ENCODE results near the gene NPEPPS.
"Not testable (repeated sequence)": the region's sequence is repeated elsewhere in the genome, so short reads cannot be mapped to it uniquely, and the experiment has no call there.

Gene NPEPPS

DNA sequence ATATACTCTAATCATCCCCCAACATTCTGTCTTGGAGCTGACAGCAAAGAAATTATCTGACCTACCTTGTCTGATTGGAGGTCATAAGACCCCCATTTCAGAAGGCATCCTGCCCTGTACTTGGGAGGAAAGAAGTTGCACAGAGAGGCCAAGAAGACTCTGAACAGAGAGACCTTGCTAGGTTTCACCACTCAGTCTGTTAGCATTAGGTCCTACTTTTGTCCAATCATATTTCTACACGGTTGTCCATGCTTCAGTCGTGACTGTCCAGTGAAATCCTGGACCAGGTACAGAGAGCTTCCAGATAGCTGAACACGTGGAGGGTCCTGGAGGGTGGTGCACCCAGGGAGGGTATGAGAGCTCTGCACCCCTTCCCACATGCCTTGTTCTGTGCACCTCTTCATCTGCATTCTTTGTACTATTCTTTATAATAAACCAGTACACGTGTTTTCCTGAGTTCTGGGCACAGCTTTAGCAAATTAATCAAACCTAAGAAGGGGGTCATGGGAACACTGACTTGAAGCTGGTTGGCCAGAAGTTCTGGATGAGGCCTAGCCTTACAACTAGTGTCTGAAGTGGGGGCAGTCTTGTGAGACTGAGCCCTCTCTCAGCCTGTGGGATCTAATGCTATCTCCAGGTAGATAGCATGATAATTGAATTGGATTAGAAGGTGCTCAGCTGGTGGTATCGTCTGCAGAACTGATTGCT, 30.9 kb downstream of the NPEPPS start:
- DNase-seq (ENCODE audit: low read depth in 3 of 3): not testable (repeated sequence)

DNA sequence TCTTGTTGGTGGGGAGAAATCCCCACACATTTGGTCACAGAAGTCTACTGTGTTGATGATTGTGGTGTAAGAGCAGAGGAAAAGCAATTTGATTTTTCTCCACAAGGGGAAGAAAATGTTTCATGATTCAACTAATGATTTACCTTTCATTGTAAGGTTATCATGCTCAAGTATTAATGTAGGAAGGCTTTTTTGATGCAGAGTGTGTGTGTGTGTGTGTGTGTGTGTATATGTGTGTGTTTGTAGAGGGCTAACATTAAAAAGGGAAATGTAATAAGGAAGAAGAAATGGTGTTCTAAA, 31.4 kb downstream of the NPEPPS start:
- DNase-seq (ENCODE audit: low read depth in 3 of 3): not testable (repeated sequence)

DNA sequence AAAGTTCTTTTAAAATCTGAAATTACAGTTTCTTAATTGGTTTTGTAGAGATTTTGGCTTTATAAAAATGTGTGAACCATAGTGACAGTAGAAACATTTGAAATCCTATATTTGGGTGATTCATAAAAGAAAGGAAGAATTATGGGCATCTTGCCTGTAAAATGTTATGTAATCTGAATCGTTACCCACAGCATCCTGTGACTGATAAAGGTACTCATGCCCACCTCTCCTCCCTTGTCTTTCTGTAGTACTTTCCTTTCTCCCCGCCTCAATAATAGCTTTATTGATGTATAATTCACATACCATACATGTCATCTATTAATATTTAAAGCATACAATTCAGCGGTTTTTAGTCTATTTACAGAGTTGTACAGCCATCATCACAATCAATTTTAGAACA, 36.4 kb downstream of the NPEPPS start:
- not testable (repeated sequence) for DNase-seq (ENCODE audit: low read depth in 3 of 3)

DNA sequence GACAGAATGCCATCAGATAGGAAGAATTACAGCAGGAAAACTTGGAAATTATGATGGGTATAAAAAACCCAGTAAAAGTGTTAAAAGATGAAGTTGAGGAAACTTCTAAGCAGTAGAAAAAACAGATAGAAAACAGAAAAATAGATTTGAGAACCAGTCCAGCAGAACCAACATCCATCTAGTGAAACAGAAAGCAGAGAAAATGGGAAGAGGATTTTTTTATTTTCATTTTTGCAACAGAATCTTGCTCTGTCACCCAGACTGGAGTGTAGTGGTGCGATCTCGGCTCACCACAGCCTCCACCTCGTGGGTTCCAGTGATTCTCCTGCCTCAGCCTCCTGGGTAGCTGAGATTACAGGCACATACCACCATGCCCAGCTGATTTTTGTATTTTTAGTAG, 41.7 kb downstream of the NPEPPS start:
- not testable (repeated sequence) for DNase-seq (ENCODE audit: low read depth in 3 of 3)

DNA sequence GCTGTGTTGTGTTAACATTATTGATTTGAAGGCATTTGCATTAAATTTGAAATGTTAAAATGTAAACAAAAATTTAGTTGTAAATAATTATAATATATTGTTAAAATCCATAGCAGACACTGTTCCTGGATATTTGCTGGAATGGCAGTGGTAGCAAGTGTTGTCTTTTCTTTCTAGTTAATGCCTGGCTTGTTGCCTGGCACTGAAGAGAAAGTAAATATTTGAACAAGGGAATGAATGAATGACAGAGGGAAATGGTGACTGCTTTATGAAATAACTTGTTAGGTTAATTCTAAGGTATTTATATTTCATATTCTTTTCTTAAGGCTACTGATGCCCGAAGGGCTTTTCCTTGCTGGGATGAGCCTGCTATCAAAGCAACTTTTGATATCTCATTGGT, 51.5 kb downstream of the NPEPPS start:
- not testable (repeated sequence) for DNase-seq (ENCODE audit: low read depth in 3 of 3)

DNA sequence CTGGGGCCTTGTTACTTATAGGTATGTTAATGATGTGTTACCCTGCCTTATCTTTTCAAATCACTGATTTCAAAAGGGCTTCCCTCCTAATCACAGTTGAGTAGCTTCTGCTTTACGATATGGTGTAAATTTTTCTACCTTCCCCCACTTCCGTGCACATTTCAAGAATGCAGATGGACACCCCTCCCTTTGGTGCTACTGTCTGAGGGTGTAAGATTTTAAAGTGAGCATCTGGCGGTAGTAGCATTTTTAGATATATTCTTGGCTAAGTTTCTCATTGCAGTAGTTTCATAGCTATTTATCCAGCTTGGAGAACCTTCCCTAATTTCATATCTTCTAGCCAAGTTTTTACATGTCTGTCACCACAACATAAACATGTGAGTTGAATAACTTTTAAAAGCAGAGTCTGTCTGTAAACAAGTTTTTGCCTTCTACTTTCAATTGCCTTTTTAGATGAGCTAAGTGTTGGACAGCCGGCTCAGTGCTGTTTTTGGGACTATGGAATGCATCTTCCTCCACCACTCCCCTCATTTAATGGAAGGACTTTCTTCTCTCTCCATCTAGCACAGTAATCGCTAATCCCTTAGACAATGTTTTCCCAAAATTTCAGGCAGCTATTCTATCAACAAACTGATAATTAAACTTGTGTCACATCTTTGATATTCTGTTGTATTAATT, 55.6 kb downstream of the NPEPPS start:
- DNase-seq (ENCODE audit: low read depth in 3 of 3): not testable (repeated sequence)

DNA sequence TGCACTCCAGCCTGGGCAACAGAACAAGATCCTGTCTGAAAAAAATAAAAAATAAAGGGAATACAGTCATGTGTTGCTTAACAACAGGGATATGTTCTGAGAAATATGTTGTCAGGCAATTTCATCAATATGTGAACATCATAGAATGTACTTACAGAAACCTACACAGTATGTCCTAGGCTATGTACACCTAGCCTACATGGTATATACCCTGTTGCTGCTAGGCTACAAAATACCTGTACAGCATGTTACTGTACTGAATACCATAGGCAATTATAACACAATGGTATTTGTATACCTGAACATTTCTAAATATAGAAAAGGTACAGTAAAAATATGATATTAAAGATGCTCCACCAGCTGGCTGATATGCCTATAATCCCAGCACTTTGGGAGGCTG, 62.6 kb downstream of the NPEPPS start:
- not testable (repeated sequence) for DNase-seq (ENCODE audit: low read depth in 3 of 3)

DNA sequence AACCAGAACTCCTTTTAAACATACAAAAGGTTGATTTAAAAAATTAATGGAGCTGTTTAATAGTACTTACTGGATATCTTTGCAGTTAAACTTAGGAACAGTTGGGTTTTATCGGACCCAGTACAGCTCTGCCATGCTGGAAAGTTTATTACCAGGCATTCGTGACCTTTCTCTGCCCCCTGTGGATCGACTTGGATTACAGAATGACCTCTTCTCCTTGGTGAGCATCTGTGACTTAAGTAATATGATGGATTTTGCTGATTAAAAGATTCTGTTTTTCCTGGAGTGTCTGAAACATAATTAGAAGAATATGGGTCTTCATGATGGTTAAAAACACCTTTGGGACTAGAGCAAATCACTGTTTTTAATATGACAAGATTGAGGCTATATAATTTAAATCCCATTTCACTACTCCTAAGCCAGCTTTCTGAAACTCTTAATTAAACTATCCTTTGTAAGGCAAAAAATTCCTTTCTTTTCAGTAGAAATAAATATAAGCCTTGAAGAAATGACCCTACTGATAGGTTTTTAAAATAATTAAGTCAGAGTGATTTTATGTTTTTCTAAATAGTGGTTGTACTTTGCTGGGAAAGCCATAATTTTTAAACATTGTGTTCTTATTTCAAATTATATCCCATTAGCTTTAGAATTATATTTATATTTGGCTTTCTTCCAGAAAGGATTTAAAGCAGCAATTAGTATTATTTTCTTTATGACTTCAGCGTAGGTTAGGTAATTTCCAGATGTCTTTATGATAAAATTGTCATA, 73.1 kb downstream of the NPEPPS start:
- no peak for DNase-seq (ENCODE audit: low read depth in 3 of 3)

DNA sequence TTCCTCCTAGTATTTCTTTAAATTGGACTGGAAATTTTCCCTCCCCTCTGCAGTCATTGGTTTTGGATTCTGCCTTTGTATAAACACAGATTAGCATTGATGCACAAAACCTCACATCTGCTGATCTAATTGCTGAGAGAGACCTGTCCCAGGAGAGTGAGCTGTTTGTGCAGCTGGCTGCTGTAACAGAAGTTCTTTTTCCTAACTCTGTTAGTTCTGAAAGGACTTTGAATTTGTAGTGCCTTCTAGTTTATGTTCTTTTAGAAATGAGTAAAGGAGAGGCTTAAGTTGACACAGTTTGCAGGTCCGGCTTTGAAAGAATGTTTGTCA, 73.7 kb downstream of the NPEPPS start:
- no peak for DNase-seq (ENCODE audit: low read depth in 3 of 3)

DNA sequence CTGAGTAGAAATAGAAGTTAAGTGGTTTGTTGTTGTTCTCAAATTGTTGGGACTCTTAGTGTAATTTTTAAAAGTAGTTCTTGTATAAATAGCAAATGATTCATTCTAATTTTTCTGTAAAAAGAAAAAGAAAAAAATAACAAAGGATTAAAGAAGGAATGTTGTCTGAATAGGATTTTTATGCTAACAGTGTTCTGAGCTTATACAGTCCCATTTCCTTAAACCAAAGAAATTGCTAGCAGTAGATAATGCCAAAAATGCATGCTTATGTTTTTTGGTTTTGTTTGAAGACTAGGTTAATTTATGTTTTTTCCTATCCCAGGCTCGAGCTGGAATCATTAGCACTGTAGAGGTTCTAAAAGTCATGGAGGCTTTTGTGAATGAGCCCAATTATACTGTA, 74.1 kb downstream of the NPEPPS start:
- DNase-seq (ENCODE audit: low read depth in 3 of 3): no peak

DNA sequence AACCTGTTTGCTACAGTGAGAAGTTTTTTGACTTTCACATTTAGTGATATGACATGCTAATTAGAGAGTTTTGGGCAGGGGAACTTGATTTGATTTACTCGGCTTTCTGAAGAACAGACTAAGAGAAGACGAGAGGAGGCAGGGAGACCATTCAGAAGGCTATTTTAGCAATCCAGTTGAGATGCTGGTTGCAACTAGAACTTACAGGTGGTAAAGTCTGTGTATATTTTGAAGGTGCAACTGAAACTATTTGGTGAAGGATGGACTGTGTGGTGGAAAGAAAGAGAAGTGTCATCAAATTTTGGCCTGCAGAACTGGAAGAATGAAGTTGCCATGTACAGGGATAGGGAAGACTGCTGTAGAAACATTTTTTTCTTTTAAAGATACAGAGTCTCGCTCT, 76.6 kb downstream of the NPEPPS start:
- no peak for DNase-seq (ENCODE audit: low read depth in 3 of 3)

DNA sequence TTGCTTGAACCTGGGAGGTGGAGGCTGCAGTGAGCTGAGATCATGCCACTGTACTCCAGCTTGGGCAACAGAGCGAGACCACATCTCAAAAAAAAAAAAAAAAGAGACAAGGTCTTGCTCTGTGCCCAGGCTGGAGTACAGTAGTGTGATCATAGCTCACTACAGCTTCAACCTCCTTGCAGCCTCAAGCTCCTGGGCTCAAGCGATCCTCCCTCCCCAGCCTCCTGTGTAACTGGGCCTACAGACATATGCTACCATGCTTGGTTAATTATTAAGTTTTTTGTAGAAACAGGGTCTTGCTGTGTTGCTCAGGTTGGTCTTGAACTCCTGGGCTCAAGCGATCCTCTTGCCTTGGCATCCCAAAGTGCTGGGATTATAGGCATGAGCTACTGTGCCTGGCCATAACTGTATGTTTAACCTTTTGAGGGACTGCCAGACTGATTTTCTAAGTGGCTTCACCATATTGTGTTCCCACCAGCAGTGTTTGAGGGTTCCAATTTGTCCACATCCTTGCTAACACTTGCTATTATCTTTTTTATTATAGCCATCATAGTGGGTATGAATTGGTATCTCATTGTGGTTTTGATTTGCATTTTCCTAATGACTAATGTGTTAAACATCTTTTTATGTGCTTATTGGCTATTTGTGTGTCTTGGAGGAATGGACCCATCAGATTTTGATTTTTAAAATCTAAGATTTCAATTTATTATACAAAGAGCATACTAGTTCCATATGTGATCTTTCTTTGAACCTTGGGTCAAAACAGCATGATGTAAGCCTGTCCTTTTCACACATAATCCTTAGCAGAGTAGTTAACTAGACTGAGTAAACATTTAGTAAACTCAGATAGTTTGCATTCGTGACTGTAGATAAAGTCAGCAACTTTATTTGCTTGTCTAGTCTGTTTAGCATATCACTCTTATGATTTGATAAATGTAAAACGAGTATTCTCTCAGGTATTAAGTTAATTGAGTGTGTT, 80.8 kb downstream of the NPEPPS start:
- DNase-seq (ENCODE audit: low read depth in 3 of 3): no peak

DNA sequence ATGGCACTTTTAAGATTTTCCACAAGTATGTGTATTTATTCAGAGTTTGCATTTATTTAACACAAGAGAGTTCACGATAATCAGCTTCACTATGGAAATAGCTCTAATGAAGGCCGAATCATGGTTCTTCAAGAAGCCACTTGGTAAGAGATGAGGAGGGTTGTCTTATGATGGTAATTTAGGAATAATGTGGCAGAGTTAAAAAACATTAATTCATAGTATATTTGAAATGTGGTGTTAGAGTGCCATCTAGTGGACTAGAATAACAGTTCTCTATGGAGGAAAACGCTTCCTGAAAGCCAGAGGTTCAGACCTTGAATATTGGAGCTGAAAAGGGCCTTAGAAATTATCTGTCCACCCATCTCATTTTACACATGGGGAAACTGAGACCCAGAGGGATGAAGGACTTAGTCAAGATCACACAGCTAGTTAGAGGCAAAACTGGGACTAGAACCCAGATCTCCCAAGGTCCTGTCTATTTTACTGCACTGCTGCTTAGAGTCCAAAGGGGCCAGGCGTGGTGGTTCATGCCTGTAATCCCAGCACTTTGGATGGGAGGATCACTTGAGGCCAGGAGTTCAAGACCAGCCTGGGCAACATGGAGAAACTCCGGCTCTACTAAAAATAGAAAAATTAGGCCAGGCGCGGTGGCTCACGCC, 85.0 kb downstream of the NPEPPS start:
- no peak for DNase-seq (ENCODE audit: low read depth in 3 of 3)

DNA sequence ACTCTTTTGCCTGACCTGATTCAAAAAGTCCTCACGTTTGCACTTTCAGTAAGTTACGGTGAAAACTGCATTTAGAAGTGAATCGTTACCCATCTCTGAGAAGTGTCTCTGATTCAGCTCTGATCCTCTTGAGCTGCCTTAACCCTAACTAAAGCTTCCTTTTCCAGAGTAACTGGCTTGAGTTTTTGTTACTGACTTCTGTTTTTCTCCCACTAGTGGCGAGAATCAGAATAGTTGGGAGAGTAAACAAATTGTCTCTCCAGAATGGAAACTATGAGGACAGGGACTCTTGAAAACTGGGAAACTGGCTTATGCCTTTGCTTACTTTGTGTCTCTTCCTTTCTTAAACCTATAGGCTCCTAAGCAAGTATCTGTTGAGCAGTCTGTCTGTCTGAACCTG, 87.5 kb downstream of the NPEPPS start:
- no peak for DNase-seq (ENCODE audit: low read depth in 3 of 3)

DNA sequence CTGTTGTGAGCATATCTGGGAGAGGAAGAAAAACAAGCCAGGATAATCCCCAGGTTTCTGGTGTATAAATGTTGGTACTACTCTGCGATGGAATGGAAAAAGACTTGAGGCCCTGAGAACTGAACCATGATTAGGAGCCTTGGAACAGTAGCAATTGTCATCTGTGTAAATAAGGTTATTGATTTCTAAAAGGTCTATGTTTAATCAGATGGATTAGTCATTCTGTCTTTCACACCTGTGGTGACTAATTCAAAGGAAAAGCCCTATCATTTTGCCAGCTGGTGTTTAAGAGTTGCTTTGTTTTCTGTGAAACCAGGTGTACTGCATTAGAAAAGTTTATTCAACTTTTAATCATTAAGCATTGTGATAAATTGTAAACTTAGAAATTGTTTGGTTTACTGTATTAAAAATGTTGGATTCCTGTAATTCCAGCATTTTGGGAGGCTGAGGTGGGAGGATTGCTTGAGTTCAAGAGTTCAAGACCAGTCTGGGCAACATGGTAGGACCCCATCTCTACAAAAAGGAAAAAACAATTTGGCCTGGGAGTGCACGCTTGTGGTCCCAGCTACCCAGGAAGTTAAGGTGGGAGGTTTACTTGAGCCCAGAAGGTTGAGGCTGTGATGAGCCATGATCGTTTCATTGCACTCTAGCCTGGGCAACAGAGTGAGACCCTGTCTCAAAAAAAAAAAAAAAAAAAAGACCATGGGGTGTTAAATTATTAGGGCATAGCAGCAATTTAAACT, 89.8 kb downstream of the NPEPPS start:
- no peak for DNase-seq (ENCODE audit: low read depth in 3 of 3)

DNA sequence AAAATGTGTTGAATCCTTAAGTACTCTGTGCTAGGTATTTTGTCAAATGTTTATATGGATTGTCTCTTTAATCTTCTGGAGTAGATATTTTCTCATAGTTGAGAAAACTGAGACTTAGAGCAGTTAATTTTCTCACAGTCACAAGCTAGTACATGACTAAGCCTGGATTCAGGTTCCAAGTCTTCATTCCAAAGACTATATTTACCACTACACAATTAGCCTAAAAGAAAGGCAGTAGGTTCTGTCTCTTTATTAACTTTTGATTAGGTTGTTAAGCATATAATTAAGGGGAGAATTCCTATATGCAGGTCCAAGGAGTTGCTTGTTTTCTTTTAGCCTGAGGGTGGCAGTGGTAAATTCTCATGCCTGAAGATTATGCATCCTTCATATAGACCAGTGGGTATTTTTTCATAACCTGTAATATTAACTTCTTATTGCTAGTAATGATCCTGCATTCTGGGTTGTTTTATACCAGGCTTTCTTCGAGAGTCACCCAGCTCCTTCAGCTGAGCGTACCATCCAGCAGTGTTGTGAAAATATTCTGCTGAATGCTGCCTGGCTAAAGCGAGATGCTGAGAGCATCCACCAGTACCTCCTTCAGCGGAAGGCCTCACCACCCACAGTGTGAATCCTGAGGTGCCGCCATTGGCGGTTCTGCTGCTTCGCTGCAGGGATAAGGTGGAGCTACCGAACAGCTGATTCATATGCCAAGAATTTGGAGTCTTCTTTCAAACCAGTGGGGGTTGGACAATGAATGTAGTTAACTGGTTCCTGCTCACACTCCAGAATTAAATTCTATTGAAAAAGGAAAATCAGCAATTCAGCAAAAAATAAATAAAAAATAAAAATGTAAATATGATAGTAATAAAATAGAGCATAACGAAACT, 90.6 kb downstream of the NPEPPS start:
- no peak for DNase-seq (ENCODE audit: low read depth in 3 of 3)

DNA sequence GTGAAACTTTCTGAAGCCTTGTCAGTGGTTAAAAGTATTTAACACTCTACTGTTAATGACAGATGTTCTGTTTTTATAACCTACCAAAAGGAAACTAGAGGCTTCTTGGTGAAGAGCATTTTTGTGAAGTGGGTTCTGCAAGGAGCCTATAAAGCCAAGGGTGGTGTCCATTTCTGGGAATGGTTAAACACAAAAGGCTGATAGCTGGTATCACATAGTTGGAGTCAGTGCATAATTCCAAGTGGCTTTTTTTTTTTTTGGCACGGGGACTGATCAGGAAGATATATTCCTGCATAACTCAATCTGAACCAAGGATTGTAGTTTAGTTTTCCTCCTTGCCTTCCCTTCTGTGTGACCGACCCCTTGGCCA, 91.3 kb downstream of the NPEPPS start:
- no peak for DNase-seq (ENCODE audit: low read depth in 3 of 3)

DNA sequence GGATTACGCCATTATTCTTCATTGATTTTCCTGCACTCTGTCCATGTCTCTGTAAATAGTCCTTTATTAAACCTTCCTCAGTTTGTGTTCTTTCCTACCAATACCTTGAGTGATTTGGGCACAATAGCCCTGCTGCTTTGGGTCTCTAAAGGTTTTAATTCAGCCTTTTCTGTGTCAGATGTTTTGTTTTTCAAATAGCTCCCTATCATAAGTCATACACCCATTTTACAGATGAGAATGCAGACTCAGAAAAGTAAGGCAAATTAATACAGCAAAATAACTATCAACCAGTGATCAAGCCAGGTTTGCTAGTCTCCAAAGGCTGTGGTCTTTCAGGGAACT, 93.8 kb downstream of the NPEPPS start:
- no peak for DNase-seq (ENCODE audit: low read depth in 3 of 3)

DNA sequence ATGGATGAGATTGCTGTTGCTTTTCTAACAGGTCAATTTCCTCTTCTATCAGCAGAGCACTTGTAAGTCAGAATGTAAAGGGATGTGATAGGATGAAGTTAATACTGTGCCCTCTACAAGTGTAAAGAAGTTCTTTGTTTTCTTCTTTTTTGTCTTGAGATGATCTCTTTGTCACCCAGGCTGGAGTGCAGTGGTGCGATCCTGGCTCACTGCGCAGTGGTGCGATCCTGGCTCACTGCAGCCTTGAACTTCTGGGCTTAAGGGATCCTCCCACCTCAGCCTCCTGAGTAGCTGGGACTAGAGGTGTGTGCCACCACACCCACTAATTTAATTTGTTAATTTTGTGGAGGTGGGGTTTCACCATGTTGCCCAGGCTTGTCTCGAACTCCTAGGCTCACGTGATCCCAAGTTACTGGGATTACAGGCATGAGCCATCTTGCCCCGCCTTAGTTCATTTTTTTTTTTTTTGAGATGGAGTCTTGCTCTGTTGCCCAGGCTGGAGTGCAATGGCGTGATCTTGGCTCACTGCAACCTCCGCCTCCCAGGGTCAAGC, 97.2 kb downstream of the NPEPPS start:
- no peak for DNase-seq (ENCODE audit: low read depth in 3 of 3)

DNA sequence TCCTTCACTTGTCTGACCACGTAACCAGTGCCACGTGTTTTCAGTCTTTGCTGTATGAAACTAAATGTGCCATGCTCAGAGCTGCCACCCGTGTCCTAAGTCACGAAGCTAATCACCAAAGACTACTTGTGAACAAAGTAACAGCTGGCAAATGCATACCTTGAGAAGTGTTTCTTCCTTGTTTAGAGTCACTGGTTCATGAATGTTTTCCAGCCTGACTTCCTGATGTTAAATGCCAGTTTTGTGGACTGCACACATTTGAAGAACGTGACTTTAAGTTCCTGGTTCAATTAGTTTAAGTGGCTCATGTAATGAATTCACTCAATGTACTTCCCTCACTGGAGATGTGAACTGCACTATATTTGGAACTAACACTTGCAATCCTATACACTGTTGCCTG, 98.9 kb downstream of the NPEPPS start:
- no peak for DNase-seq (ENCODE audit: low read depth in 3 of 3)
